Measurements from ENCODE around the gene LBH. TPM values are rescaled to one million over a fixed set of nuclear protein-coding genes. Genes with fewer than 3 reads are reported as not detected.

The LBH gene
- total RNA-seq, 5 donors from 2014 or later (not counting 1 experiment from before 2014, with no cell fraction given), result 209 to 386 (median 323) TPM

- DNase-seq (no peak), ATAC-seq (replicated peaks in 1 of 4) (no peak)
- no peaks in the 10 kb centered on the region for H3K9me3 ChIP-seq
- H3K4me3 Mint-ChIP-seq, result no peak overlapping the region
- CTCF ChIA-PET, result interaction anchor here in 1 of 2 donors (0.7 to 1.0 kb wide), 2 partner anchors 10 to 493 kb away, joined by 4 read pairs; no protein-coding TSS in a partner anchor
- no peaks in the 10 kb centered on the region for H3K36me3 ChIP-seq (ENCODE audit: control insufficient read depth in 2 of 2, extremely low read depth in 1 of 2, insufficient read depth in 1 of 2, low read length in 1 of 2)
- H3K27ac Mint-ChIP-seq, result no peak overlapping the region
- H3K27me3 ChIP-seq (replicated peaks in 1 of 2; ENCODE audit: control insufficient read depth in 2 of 2, extremely low read depth in 1 of 2, insufficient read depth in 2 of 2, low read length in 1 of 2), result no peaks in the 10 kb centered on the region
- H3K4me1 Mint-ChIP-seq, result peaks cover 27 to 34% (median 32%) of the 10 kb centered on the region in 3 donors
- H3K9me3 Mint-ChIP-seq, result no peaks in the 10 kb centered on the region
- no peak overlapping the region for H3K27ac ChIP-seq (ENCODE audit: low read length)
- WGBS (ENCODE audit: insufficient coverage), result 92% methylated on average over 2 of the region's 4 CpGs
- no peak overlapping the region for H3K4me3 ChIP-seq (ENCODE audit: control insufficient read depth in 1 of 2, extremely low read depth in 1 of 2, low read length in 1 of 2)
- peaks cover 13 to 23% of the 10 kb centered on the region in 2 experiments for H3K4me1 ChIP-seq (ENCODE audit: control insufficient read depth in 1 of 2, extremely low read depth in 1 of 2, insufficient read depth in 2 of 2, low read length in 2 of 2)
- no peaks in the 10 kb centered on the region for H3K27me3 Mint-ChIP-seq
- H3K36me3 Mint-ChIP-seq, result no peaks in the 10 kb centered on the region
- POLR2A ChIA-PET, result no interaction called here
Observed at GRCh38 chr2:30218814-30219213, 12.5 kb upstream of the LBH start.

GRCh38 chr2:30219886-30220875, 11.2 kb upstream of the LBH start:
- ChIA-PET CTCF (interaction anchor here (0.7 to 2.5 kb wide), 3 partner anchors 11 to 271 kb away, joined by 3 to 12 read pairs (median 7); no protein-coding TSS in a partner anchor), POLR2A (interaction anchor here (0.5 to 0.6 kb wide), 3 partner anchors 12 to 491 kb away, joined by 4 to 8 read pairs (median 6); no protein-coding TSS in a partner anchor)
- Mint-ChIP-seq H3K9me3 (no peaks in the 10 kb centered on the region), H3K27me3 (no peaks in the 10 kb centered on the region), H3K4me1 (peaks cover 38 to 43% (median 40%) of the 10 kb centered on the region in 3 donors), H3K4me3 (no peak overlapping the region), H3K27ac (peak overlapping the region in 1 of 2 donors; percentile 100), H3K36me3 (no peaks in the 10 kb centered on the region)
- Histone ChIP-seq H3K36me3 (ENCODE audit: control insufficient read depth in 2 of 2, extremely low read depth in 1 of 2, insufficient read depth in 1 of 2, low read length in 1 of 2) (no peaks in the 10 kb centered on the region), H3K4me3 (ENCODE audit: control insufficient read depth in 1 of 2, extremely low read depth in 1 of 2, low read length in 1 of 2) (no peak overlapping the region), H3K9me3 (no peaks in the 10 kb centered on the region), H3K4me1 (ENCODE audit: control insufficient read depth in 1 of 2, extremely low read depth in 1 of 2, insufficient read depth in 2 of 2, low read length in 2 of 2) (peaks cover 24 to 36% of the 10 kb centered on the region in 2 experiments), H3K27ac (ENCODE audit: low read length) (no peak overlapping the region), H3K27me3 (replicated peaks in 1 of 2; ENCODE audit: control insufficient read depth in 2 of 2, extremely low read depth in 1 of 2, insufficient read depth in 2 of 2, low read length in 1 of 2) (no peaks in the 10 kb centered on the region)
- DNase-seq (no peak), ATAC-seq (replicated peaks in 1 of 4) (no peak)
- 100% methylated on average over 9 of the region's 13 CpGs for WGBS (ENCODE audit: insufficient coverage)

- POLR2A ChIA-PET, result no interaction called here
- CTCF ChIA-PET, result interaction anchor here (0.6 to 2.5 kb wide), 3 partner anchors 12 to 248 kb away, joined by 4 to 12 read pairs (median 7); no protein-coding TSS in a partner anchor
- Histone ChIP-seq H3K27me3 (replicated peaks in 1 of 2; ENCODE audit: control insufficient read depth in 2 of 2, extremely low read depth in 1 of 2, insufficient read depth in 2 of 2, low read length in 1 of 2) (no peaks in the 10 kb centered on the region), H3K4me3 (ENCODE audit: control insufficient read depth in 1 of 2, extremely low read depth in 1 of 2, low read length in 1 of 2) (no peak overlapping the region), H3K4me1 (ENCODE audit: control insufficient read depth in 1 of 2, extremely low read depth in 1 of 2, insufficient read depth in 2 of 2, low read length in 2 of 2) (peaks cover 36 to 50% of the 10 kb centered on the region in 2 experiments), H3K36me3 (ENCODE audit: control insufficient read depth in 2 of 2, extremely low read depth in 1 of 2, insufficient read depth in 1 of 2, low read length in 1 of 2) (no peaks in the 10 kb centered on the region), H3K27ac (ENCODE audit: low read length) (peak overlapping the region; percentile 96), H3K9me3 (no peaks in the 10 kb centered on the region)
- peak overlapping the region; percentile 98 to 100 for H3K27ac Mint-ChIP-seq
- 100% methylated on average over 1 of the region's 6 CpGs for WGBS (ENCODE audit: insufficient coverage)
- no peak for ATAC-seq (replicated peaks in 1 of 4)
- H3K9me3 Mint-ChIP-seq, result no peaks in the 10 kb centered on the region
- no peaks in the 10 kb centered on the region for H3K27me3 Mint-ChIP-seq
- H3K4me1 Mint-ChIP-seq, result peaks cover 51 to 57% (median 53%) of the 10 kb centered on the region in 3 donors
- no peak for DNase-seq
- no peaks in the 10 kb centered on the region for H3K36me3 Mint-ChIP-seq
- H3K4me3 Mint-ChIP-seq, result no peak overlapping the region
Observed at GRCh38 chr2:30221531-30221930, 9.8 kb upstream of the LBH start.

- POLR2A ChIA-PET, result no interaction called here
- Mint-ChIP-seq H3K27me3 (no peaks in the 10 kb centered on the region), H3K36me3 (no peaks in the 10 kb centered on the region), H3K4me3 (no peak overlapping the region), H3K4me1 (peaks cover 56 to 61% (median 58%) of the 10 kb centered on the region in 3 donors), H3K9me3 (no peaks in the 10 kb centered on the region), H3K27ac (peak overlapping the region; percentile 98 to 100)
- no peak for ATAC-seq (replicated peaks in 1 of 4)
- Histone ChIP-seq H3K4me1 (ENCODE audit: control insufficient read depth in 1 of 2, extremely low read depth in 1 of 2, insufficient read depth in 2 of 2, low read length in 2 of 2) (peaks cover 39 to 55% of the 10 kb centered on the region in 2 experiments), H3K9me3 (no peaks in the 10 kb centered on the region), H3K4me3 (ENCODE audit: control insufficient read depth in 1 of 2, extremely low read depth in 1 of 2, low read length in 1 of 2) (no peak overlapping the region), H3K27ac (ENCODE audit: low read length) (peak overlapping the region; percentile 96), H3K36me3 (ENCODE audit: control insufficient read depth in 2 of 2, extremely low read depth in 1 of 2, insufficient read depth in 1 of 2, low read length in 1 of 2) (no peaks in the 10 kb centered on the region), H3K27me3 (replicated peaks in 1 of 2; ENCODE audit: control insufficient read depth in 2 of 2, extremely low read depth in 1 of 2, insufficient read depth in 2 of 2, low read length in 1 of 2) (no peaks in the 10 kb centered on the region)
- no peak for DNase-seq
- CTCF ChIA-PET, result interaction anchor here (2.2 to 2.5 kb wide), 3 partner anchors 13 to 489 kb away, joined by 7 to 12 read pairs (median 7); no protein-coding TSS in a partner anchor
- no CpG with 5 or more reads among the region's 2 CpGs for WGBS (ENCODE audit: insufficient coverage)
Observed at GRCh38 chr2:30222031-30222430, 9.3 kb upstream of the LBH start.

- Mint-ChIP-seq H3K4me1 (peaks cover 64 to 68% (median 66%) of the 10 kb centered on the region in 3 donors), H3K27me3 (no peaks in the 10 kb centered on the region), H3K4me3 (peak overlapping the region in 1 of 3 donors; percentile 97), H3K27ac (peak overlapping the region; percentile 98 to 100), H3K36me3 (no peaks in the 10 kb centered on the region), H3K9me3 (no peaks in the 10 kb centered on the region)
- CTCF ChIA-PET, result interaction anchor here (0.6 to 3.2 kb wide), 10 partner anchors 12 to 489 kb away, joined by 3 to 23 read pairs (median 4); no protein-coding TSS in a partner anchor
- Histone ChIP-seq H3K4me3 (ENCODE audit: control insufficient read depth in 1 of 2, extremely low read depth in 1 of 2, low read length in 1 of 2) (no peak overlapping the region), H3K27me3 (replicated peaks in 1 of 2; ENCODE audit: control insufficient read depth in 2 of 2, extremely low read depth in 1 of 2, insufficient read depth in 2 of 2, low read length in 1 of 2) (no peaks in the 10 kb centered on the region), H3K4me1 (ENCODE audit: control insufficient read depth in 1 of 2, extremely low read depth in 1 of 2, insufficient read depth in 2 of 2, low read length in 2 of 2) (peaks cover 44 to 63% of the 10 kb centered on the region in 2 experiments), H3K36me3 (ENCODE audit: control insufficient read depth in 2 of 2, extremely low read depth in 1 of 2, insufficient read depth in 1 of 2, low read length in 1 of 2) (no peaks in the 10 kb centered on the region), H3K9me3 (no peaks in the 10 kb centered on the region), H3K27ac (ENCODE audit: low read length) (peak overlapping the region; percentile 96)
- POLR2A ChIA-PET, result interaction anchor here (0.6 kb wide), 2 partner anchors 9 to 58 kb away, joined by 3 to 6 read pairs; no protein-coding TSS in a partner anchor
- WGBS (ENCODE audit: insufficient coverage), result 94% methylated on average over 2 of the region's 5 CpGs
- DNase-seq (no peak), ATAC-seq (replicated peaks in 1 of 4) (no peak)
Observed at GRCh38 chr2:30222636-30223360, 8.5 kb upstream of the LBH start.
